K562 (cell line): ENCODE data around the gene PUS10. TPM values are rescaled to one million over a fixed set of nuclear protein-coding genes. Genes with fewer than 3 reads are reported as not detected.
"Not testable (repeated sequence)": the region's sequence is repeated elsewhere in the genome, so short reads cannot be mapped to it uniquely, and the experiment has no call there.

Source experiments
- ATAC-seq: fragments of 200-7000 bp; cut with Tn5 transposase; 3 replicates; pipeline ENCODE4 v1.9.1; 2020; ENCODE audit warnings: moderate library complexity
- BruUV-seq: library from RNA; stranded (reverse); fragments of 400-500 nt; replicated peaks from 2 replicates; lab custom pipeline; 2021; lab: Mats Ljungman, UMichigan
- CTCF ChIA-PET: fragments of 300-600 bp; formaldehyde crosslinking; extraction: SDS; loops from one replicate; lab custom pipeline; 2021; ENCODE audit warnings: low intra/inter-chr PET ratio; lab: Yijun Ruan, JAX
- POLR2A ChIA-PET: fragments of 300-600, 350-650 bp; sonication (Branson Sonifier 250); formaldehyde crosslinking; extraction: SDS; loops from one replicate; lab custom pipeline; 2021; ENCODE audit warnings: antibody characterized with exemption, inconsistent platforms; lab: Yijun Ruan, JAX
- DNase-seq, 4 experiments: peaks; one replicate each; pipeline versions ENCODE4 v3.0.0 to v3.0.0-alpha.2; 2011 to 2018; ENCODE audit warnings: low spot score in 3 of 4, mixed read lengths in 3 of 4; ENCODE audit errors: extremely low read depth in 1 of 4
- FAIRE-seq: peaks from 2 replicates; lab custom pipeline; 2011; peaks lifted over from hg19 to GRCh38; lab: Jason Lieb, UNC
- H2AFZ ChIP-seq: 2 replicates; pipeline ENCODE4 v1.6.0; 2011; ENCODE audit warnings: low read depth, low read length, control low read depth, inconsistent platforms
- H3K27ac ChIP-seq: fragments of 200-600 bp; 3 replicates; pipeline ENCODE4 v1.8.0; 2011; ENCODE audit warnings: low read depth, mild to moderate bottlenecking, control low read depth, inconsistent platforms, low read length, moderate library complexity, mixed read lengths; ENCODE audit errors: extremely low read depth
- H3K27me3 ChIP-seq, 2 experiments: fragments of 300-600 bp in 1 of 2; 2 replicates in 1 of 2; 3 replicates in 1 of 2; pipeline versions ENCODE4 v1.6.0 to v1.8.0; 2011; ENCODE audit warnings: inconsistent platforms in 2 of 2, low read length in 2 of 2, mild to moderate bottlenecking in 1 of 2, mixed read lengths in 1 of 2, moderate library complexity in 1 of 2; ENCODE audit not compliant: control insufficient read depth in 2 of 2, insufficient read depth in 2 of 2
- H3K36me3 ChIP-seq: fragments of 300-600 bp; 3 replicates; pipeline ENCODE4 v1.8.0; 2011; ENCODE audit warnings: mild to moderate bottlenecking, low read length, inconsistent platforms; ENCODE audit not compliant: control insufficient read depth, insufficient read depth
- H3K4me1 ChIP-seq, 2 experiments: fragments of 200-600 bp in 1 of 2; replicated peaks in 1 of 2; 2 replicates in 1 of 2; 3 replicates in 1 of 2; pipeline versions ENCODE4 v1.5.1 to v1.8.0; 2011; ENCODE audit warnings: inconsistent platforms in 2 of 2, low read length in 2 of 2, mild to moderate bottlenecking in 1 of 2, mixed read lengths in 1 of 2, moderate library complexity in 1 of 2; ENCODE audit not compliant: control insufficient read depth in 2 of 2, insufficient read depth in 2 of 2
- H3K4me2 ChIP-seq: 2 replicates; pipeline ENCODE4 v1.6.1; 2011; ENCODE audit warnings: low read length, control low read depth, inconsistent platforms, mixed read lengths; ENCODE audit not compliant: insufficient read depth
- H3K4me3 ChIP-seq: fragments of 200-600 bp; sonication (generic), shearing (Covaris generic); 2 replicates; pipeline ENCODE4 v1.5.1; 2016; ENCODE audit warnings: control low read depth, inconsistent platforms
- H3K79me2 ChIP-seq: fragments of 200-600 bp; 3 replicates; pipeline ENCODE4 v1.8.0; 2011; ENCODE audit warnings: low read length, inconsistent platforms; ENCODE audit not compliant: control insufficient read depth, insufficient read depth
- H3K9ac ChIP-seq, 2 experiments: 2 replicates each; pipeline versions ENCODE4 v1.6.0 to v1.6.1; 2011; ENCODE audit warnings: low read depth in 2 of 2, low read length in 2 of 2, control low read depth in 1 of 2, inconsistent platforms in 1 of 2, mild to moderate bottlenecking in 1 of 2, mixed read lengths in 1 of 2; ENCODE audit not compliant: insufficient read depth in 1 of 2
- H3K9me1 ChIP-seq: one replicate; pipeline ENCODE4 v1.6.0; 2011; ENCODE audit warnings: inconsistent platforms, mild to moderate bottlenecking, low read length, moderate library complexity; ENCODE audit not compliant: control insufficient read depth, insufficient read depth
- H3K9me3 ChIP-seq: replicated peaks from 2 replicates; pipeline ENCODE4 v1.5.1; 2011; ENCODE audit warnings: low read depth, low read length, inconsistent platforms; ENCODE audit not compliant: control insufficient read depth, insufficient read depth
- H4K20me1 ChIP-seq: replicated peaks from 2 replicates; pipeline ENCODE4 v1.6.1; 2011; ENCODE audit warnings: low read length, inconsistent platforms, mixed read lengths; ENCODE audit not compliant: control insufficient read depth, insufficient read depth
- CLOCK ChIP-seq: fragments of 250-450 bp; sonication (Bioruptor Pico); IDR thresholded peaks from 2 replicates; pipeline ENCODE4 v1.4.0; 2020; ENCODE audit warnings: mild to moderate bottlenecking, moderate library complexity, borderline replicate concordance
- CSDE1 ChIP-seq, 2 experiments: fragments of 450-650 bp; IDR thresholded peaks; 2 replicates each; pipeline ENCODE4 v1.6.1; 2016; ENCODE audit warnings: mild to moderate bottlenecking in 1 of 2
- EWSR1 ChIP-seq: fragments of 450-650 bp; IDR thresholded peaks from 2 replicates; pipeline ENCODE4 v1.6.1; 2018; ENCODE audit warnings: borderline replicate concordance, mild to moderate bottlenecking, low read depth, moderate library complexity; ENCODE audit not compliant: partially characterized antibody
- L3MBTL2 ChIP-seq: fragments of 450-650 bp; IDR thresholded peaks from 2 replicates; pipeline ENCODE4 v1.6.1; 2016; ENCODE audit warnings: mild to moderate bottlenecking, moderate library complexity
- MBD1 ChIP-seq: fragments of 250-450 bp; sonication (Bioruptor Pico); IDR thresholded peaks from 2 replicates; pipeline ENCODE4 v1.8.0; 2022; ENCODE audit warnings: inconsistent platforms
- RAD21 ChIP-seq, 2 experiments: fragments of 250-450 bp in 1 of 2; fragments of 450-650 bp in 1 of 2; sonication (Bioruptor Pico) in 1 of 2; formaldehyde crosslinking in 1 of 2; IDR thresholded peaks in 1 of 2; conservative IDR thresholded peaks in 1 of 2; 2 replicates each; pipeline versions ENCODE4 v1.4.0 to v1.8.0; 2020 to 2022; ENCODE audit warnings: mild to moderate bottlenecking in 2 of 2, moderate library complexity in 1 of 2
- RAD51 ChIP-seq: fragments of 450-650 bp; IDR thresholded peaks from 2 replicates; pipeline ENCODE4 v1.7.1; 2016; ENCODE audit warnings: low read depth, mild to moderate bottlenecking, borderline replicate concordance
- TARDBP ChIP-seq: fragments of 450-650 bp; IDR thresholded peaks from 2 replicates; pipeline ENCODE4 v1.6.1; 2016
- WGBS: fragments of 100-300 bp; shearing (Covaris generic); methylation state at CpG from one replicate; pipeline ENCODE4 v1.1.6; 2016; ENCODE audit warnings: low coverage, mixed read lengths; ENCODE audit not compliant: insufficient coverage; ENCODE audit errors: missing lambda C conversion rate; 5-methylcytosine and 5-hydroxymethylcytosine counted together
- in situ Hi-C: fragments of 300-500 bp; cut with MboI; formaldehyde crosslinking; loops from 4 replicates; pipeline ENCODE4 v1.15.0; 2018; ENCODE audit warnings: inconsistent platforms, mixed read lengths
- intact Hi-C: fragments of 100-400 bp; cut with micrococcal nuclease; formaldehyde crosslinking; loops from 2 replicates; pipeline ENCODE4 v1.14.2; 2022
- polyA plus RNA-seq, 8 experiments: library from polyadenylated mRNA; depleted of rRNA in 4 of 8; stranded (reverse) in 5 of 8; unstranded in 3 of 8; fragments of >200 nt; fragmentation: Nextera tagmentation in 2 of 8; fragmentation: Illumina TruSeq in 1 of 8; extraction: Ambion mirVana in 2 of 8; extraction: Trizol in 1 of 8; gene quantifications; 2 replicates each; pipeline versions ENCODE4 v1.2.1 to v1.2.3, GENCODE V29; 2011 to 2014; ENCODE audit warnings: inconsistent platforms in 1 of 8, missing spikeins in 1 of 8
- total RNA-seq, 7 experiments: library from RNA; depleted of rRNA in 6 of 7; stranded (reverse); fragments of >200 nt in 6 of 7; fragmentation: Illumina TruSeq in 2 of 7; extraction: Trizol in 2 of 7; gene quantifications; 2 replicates each; pipeline versions ENCODE4 v1.2.1 to v1.2.3, GENCODE V29; 2011 to 2021; ENCODE audit warnings: low replicate concordance in 1 of 7

The PUS10 gene
- total and polyA plus RNA-seq, 9 of the 15 experiments (the other 6 are each of a cell fraction or from before 2014, with no cell fraction given): 5.0 to 10.7 (median 7.6) TPM

DNA sequence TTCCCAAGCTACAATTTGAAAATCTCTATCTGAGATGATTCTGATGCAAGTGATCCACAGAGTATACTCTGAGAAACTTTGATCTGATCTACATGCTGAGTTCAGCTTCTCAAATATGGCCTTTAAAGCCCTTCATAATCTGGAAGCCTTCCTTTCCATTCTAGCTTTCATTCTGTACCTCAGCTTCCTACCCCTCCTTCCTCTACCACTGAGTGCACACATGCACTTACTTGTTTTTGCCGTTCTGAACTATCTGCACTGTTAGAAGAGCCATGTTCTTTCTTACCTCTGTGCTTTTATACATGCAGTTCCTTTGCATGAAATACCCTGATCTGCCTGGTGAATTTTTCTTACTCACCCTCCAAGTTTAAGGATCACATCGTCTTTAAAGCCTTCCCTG, 111.7 kb downstream of the PUS10 start:
- no peak for DNase-seq
- H4K20me1 ChIP-seq: no peaks in the 10 kb centered on the region
- no peak; the same call in 2 of the 3 replicates for ATAC-seq
- no peak overlapping the region for H3K4me3 ChIP-seq
- H3K9me3 ChIP-seq: no peaks in the 10 kb centered on the region
- 92% methylated on average over 2 of the region's 2 CpGs for WGBS
- H3K27me3 ChIP-seq: no peaks in the 10 kb centered on the region
- BruUV-seq: no TSS peak
- no peak overlapping the region for H3K27ac ChIP-seq
- intact Hi-C loops (no loop called here), in situ Hi-C loops (no loop called here)
- TF ChIP-seq TARDBP (no peak), EWSR1 (no peak), MBD1 (CRISPR knock-in tag) (no peak), RAD21 (CRISPR knock-in tag; conservative IDR thresholded peaks at IDR 0.05 in 1 of 2, IDR thresholded peaks at IDR 0.05 in 1 of 2) (no peak), L3MBTL2 (no peak), CSDE1 (IDR thresholded peaks at IDR 0.05) (no peak), RAD51 (no peak), CLOCK (no peak)
- ChIA-PET POLR2A (interaction anchor here (0.7 kb wide), 1 partner anchor 74 kb away, joined by 3 read pairs; no protein-coding TSS in a partner anchor), CTCF (no interaction called here)
- H3K9ac ChIP-seq: no peak overlapping the region
- H3K4me1 ChIP-seq: no peaks in the 10 kb centered on the region
- no peaks in the 10 kb centered on the region for H3K9me1 ChIP-seq
- H3K4me2 ChIP-seq: no peak overlapping the region
- peaks cover 25% of the 10 kb centered on the region; the same call in 2 of the 3 replicates for H3K36me3 ChIP-seq
- no peaks in the 10 kb centered on the region for H3K79me2 ChIP-seq
- no peak for FAIRE-seq
- no peak overlapping the region for H2AFZ ChIP-seq

DNA sequence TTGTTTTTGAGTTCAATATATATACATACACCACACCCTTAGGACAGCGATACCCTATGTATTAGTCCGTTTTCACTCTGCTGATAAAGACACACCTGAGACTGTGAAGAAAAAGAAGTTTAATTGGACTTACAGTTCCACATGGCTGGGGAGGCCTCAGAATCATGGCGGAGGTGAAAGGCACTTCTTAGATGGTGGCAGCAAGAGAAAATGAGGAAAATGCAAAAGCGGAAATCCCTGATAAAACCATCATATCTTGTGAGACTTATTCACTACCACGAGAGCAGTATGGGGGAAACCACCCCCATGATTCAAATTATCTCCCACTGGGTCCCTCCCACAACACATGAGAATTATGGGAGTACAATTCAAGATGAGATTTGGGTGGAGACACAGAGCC, 112.2 kb downstream of the PUS10 start:
- H3K4me3 ChIP-seq, intact Hi-C loops, FAIRE-seq, CTCF ChIA-PET, H3K9me3 ChIP-seq, H3K9ac ChIP-seq, H3K9me1 ChIP-seq, H3K79me2 ChIP-seq, BruUV-seq, H3K27me3 ChIP-seq, H4K20me1 ChIP-seq, in situ Hi-C loops, DNase-seq, ATAC-seq, H3K4me1 ChIP-seq, H2AFZ ChIP-seq, H3K4me2 ChIP-seq, H3K27ac ChIP-seq: not testable (repeated sequence)
- POLR2A ChIA-PET: interaction anchor here (0.7 kb wide), 1 partner anchor 74 kb away, joined by 3 read pairs; no protein-coding TSS in a partner anchor
- peaks cover 28% of the 10 kb centered on the region; the same call in 2 of the 3 replicates for H3K36me3 ChIP-seq
- WGBS: 69% methylated on average over 5 of the region's 5 CpGs
